ENCODE measurements around the gene STK36.
A peak's percentile ranks its signal among the peaks of the same experiment; 100 is the strongest.

Gene STK36, protein sequence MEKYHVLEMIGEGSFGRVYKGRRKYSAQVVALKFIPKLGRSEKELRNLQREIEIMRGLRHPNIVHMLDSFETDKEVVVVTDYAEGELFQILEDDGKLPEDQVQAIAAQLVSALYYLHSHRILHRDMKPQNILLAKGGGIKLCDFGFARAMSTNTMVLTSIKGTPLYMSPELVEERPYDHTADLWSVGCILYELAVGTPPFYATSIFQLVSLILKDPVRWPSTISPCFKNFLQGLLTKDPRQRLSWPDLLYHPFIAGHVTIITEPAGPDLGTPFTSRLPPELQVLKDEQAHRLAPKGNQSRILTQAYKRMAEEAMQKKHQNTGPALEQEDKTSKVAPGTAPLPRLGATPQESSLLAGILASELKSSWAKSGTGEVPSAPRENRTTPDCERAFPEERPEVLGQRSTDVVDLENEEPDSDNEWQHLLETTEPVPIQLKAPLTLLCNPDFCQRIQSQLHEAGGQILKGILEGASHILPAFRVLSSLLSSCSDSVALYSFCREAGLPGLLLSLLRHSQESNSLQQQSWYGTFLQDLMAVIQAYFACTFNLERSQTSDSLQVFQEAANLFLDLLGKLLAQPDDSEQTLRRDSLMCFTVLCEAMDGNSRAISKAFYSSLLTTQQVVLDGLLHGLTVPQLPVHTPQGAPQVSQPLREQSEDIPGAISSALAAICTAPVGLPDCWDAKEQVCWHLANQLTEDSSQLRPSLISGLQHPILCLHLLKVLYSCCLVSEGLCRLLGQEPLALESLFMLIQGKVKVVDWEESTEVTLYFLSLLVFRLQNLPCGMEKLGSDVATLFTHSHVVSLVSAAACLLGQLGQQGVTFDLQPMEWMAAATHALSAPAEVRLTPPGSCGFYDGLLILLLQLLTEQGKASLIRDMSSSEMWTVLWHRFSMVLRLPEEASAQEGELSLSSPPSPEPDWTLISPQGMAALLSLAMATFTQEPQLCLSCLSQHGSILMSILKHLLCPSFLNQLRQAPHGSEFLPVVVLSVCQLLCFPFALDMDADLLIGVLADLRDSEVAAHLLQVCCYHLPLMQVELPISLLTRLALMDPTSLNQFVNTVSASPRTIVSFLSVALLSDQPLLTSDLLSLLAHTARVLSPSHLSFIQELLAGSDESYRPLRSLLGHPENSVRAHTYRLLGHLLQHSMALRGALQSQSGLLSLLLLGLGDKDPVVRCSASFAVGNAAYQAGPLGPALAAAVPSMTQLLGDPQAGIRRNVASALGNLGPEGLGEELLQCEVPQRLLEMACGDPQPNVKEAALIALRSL (N-terminal part only)

DNA sequence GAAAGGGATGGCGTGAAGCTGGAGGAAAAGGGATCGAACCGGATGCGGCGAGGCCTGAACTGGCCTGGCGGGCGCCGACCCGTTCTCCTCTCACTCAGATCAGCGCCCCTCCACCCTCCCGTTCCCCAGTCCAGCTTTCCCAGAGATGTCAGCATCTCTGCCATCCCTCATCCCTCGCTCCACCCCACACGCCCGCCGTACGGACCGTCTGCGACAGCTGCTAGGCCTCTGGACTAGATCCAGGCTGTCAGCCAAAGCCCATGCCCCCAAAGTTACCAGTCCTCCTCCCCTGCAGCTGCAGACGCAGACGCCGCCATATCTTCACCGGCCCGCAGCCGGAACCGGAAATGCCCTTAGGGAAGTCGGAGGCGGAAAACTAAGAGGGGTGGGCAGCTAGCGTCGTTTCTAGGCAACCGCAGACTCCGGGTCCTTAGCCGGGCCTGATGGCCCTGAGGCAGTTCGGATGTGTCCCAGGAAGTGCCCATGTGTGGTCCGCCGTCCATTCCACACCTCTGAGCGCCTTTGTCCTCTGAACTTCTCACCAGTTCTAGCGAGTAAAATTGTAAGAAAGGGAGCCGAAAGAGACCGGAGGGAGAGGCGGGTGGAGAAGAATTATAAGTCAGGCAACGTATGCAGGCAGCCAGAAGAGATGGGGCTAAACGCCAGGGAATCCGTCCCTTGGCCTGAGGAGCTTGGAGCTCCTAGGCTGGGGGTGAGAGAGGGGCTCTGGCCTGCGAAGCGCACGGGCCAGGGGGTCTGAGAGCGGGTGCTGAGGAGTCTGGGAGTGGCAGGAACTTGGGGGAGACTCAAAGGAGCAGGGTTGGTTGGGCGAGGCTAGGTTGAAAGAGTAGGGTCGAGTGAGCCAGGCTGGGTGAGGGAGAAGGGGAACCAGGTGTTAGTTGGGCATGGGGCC, at the start of gene STK36, which contains the start of gene RNF25:
TSS of gene STK36 (plus strand) at position 433 of the 913 bp plus-strand sequence. CDS start 744 bp downstream, outside the sequence.
TSS of gene RNF25 (minus strand) at position 349 of the 913 bp plus-strand sequence. CDS start at position 317, 32 bp downstream.
- peak within 1 kb of the TSS; percentile 89 for H3K4me3 ChIP-seq (ENCODE audit: low read depth, low read length)
- TF ChIP-seq, protein P1, sequence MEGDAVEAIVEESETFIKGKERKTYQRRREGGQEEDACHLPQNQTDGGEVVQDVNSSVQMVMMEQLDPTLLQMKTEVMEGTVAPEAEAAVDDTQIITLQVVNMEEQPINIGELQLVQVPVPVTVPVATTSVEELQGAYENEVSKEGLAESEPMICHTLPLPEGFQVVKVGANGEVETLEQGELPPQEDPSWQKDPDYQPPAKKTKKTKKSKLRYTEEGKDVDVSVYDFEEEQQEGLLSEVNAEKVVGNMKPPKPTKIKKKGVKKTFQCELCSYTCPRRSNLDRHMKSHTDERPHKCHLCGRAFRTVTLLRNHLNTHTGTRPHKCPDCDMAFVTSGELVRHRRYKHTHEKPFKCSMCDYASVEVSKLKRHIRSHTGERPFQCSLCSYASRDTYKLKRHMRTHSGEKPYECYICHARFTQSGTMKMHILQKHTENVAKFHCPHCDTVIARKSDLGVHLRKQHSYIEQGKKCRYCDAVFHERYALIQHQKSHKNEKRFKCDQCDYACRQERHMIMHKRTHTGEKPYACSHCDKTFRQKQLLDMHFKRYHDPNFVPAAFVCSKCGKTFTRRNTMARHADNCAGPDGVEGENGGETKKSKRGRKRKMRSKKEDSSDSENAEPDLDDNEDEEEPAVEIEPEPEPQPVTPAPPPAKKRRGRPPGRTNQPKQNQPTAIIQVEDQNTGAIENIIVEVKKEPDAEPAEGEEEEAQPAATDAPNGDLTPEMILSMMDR (IDR thresholded peaks at IDR 0.05; ENCODE audit: low read depth, low read length): no peak

DNA sequence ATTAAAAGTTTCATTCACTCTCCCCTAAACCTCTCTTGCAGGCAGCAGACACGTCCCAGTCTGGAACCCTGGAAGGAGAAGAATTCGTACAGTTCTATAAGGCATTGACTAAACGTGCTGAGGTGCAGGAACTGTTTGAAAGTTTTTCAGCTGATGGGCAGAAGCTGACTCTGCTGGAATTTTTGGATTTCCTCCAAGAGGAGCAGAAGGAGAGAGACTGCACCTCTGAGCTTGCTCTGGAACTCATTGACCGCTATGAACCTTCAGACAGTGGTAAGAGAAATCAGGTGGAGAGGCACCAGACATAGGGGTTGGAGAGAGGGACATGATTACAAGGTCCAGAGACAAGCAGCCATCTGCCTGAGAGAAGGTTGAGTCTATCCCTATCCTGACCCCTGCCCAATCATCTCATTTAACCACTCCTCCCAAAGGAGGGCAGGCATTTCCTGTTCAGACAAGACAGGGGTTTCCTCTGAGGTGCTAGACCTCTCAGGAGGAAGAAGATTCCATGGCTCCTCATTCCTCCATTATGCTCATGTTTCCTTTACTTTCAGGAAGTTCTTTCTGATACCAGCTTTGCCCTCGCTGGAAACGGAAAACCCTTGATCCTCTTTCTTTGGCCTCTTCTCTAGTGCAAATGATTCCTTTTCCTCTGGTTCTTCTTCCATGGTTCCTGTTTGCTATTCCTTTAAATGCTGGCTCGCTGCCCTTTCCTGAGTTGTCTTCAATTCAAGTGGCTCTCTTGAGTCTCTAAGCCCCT, 49.1 kb upstream of the STK36 start:
- TF ChIP-seq, protein P1 (IDR thresholded peaks at IDR 0.05; ENCODE audit: low read depth, low read length): no peak
- no peak overlapping the region for H3K4me3 ChIP-seq (ENCODE audit: low read depth, low read length)

DNA sequence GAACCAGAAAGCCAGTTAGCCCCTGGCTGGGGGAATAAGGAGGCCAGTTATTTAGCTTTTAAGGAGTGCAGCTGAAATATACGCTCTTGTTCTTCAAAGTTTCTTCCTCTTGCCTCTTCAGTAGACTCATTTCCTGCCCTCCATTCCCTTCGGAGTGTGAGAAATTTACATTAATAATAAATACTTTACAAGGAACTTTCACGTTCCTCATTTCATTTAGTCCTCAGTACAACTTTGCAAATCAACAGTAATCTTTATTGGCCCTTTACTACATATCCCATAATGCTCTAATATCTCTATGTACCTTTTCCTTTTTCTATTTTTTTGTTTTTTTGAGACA, 48.5 kb upstream of the STK36 start:
- no peak overlapping the region for H3K4me3 ChIP-seq (ENCODE audit: low read depth, low read length)
- TF ChIP-seq, protein P1 (IDR thresholded peaks at IDR 0.05; ENCODE audit: low read depth, low read length): no peak

DNA sequence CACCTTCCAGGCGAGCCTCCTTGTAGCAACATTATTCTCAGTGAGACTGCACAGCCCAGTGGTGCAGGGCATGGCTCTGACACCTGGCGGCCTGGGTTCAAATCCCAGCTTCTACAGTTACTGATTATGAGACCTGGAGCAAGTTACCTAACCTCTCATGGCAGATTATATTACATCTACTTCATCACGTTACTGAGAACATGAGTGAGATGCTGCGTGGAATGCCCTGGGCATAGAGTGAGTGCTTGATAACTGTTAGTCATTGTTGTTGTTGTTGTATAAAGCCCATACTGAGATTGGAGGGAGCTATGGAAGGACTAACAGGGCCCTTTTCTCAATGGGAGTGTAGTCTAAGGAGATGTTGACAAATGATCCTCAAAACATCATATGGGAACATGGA, 45.5 kb upstream of the STK36 start:
- TF ChIP-seq, protein P1 (IDR thresholded peaks at IDR 0.05; ENCODE audit: low read depth, low read length): no peak
- no peak overlapping the region for H3K4me3 ChIP-seq (ENCODE audit: low read depth, low read length)

DNA sequence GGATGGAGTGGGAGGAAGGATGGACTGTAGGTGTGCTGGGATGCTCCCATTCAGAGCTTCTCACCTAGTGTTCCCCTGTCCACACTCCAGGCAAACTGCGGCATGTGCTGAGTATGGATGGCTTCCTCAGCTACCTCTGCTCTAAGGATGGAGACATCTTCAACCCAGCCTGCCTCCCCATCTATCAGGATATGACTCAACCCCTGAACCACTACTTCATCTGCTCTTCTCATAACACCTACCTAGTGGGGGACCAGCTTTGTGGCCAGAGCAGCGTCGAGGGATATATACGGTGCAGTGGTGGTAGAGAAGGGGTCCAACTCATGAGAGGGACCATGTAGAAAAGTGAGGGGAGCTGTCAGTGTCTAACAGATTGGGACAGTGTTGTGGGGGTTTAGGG, 43.9 kb upstream of the STK36 start:
- H3K4me3 ChIP-seq (ENCODE audit: low read depth, low read length): no peak overlapping the region
- TF ChIP-seq, protein P1 (IDR thresholded peaks at IDR 0.05; ENCODE audit: low read depth, low read length): no peak

DNA sequence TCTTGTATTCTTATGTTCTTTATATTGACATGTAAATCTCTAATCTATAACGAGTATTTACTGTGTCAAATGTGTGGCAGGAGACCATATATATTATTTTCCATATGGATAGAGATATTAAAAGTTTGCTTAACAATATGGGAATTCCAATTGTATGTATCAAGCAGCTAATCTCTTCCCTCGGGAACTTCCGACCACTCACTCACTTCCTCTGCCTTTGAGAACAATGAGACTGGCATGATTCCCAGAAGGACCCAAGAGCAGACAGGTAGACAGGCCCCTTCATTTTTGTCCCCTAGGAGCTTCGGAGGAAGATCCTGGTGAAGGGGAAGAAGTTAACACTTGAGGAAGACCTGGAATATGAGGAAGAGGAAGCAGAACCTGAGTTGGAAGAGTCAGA, 40.0 kb upstream of the STK36 start:
- TF ChIP-seq, protein P1 (IDR thresholded peaks at IDR 0.05; ENCODE audit: low read depth, low read length): no peak
- no peak overlapping the region for H3K4me3 ChIP-seq (ENCODE audit: low read depth, low read length)
